Mesothelial cell of epicardium (in vitro differentiated cells): ENCODE measurements around the gene SPATA31C1. TPM values are rescaled to one million over a fixed set of nuclear protein-coding genes. Genes with fewer than 3 reads are reported as not detected.

Experiments
- DNase-seq, 2 experiments: peaks; one replicate each; pipeline ENCODE4 v3.0.0; 2021; ENCODE audit warnings: low spot score in 2 of 2; ENCODE audit not compliant: unreplicated experiment in 2 of 2
- H3K27ac Mint-ChIP-seq: 2 replicates; pipeline ENCODE4 v1.8.0; 2021; ENCODE audit warnings: mixed read lengths
- H3K27me3 Mint-ChIP-seq: 2 replicates; pipeline ENCODE4 v1.8.0; 2021; ENCODE audit warnings: low read depth, mixed read lengths
- H3K36me3 Mint-ChIP-seq: 2 replicates; pipeline ENCODE4 v1.8.0; 2021; ENCODE audit warnings: mixed read lengths
- H3K4me1 Mint-ChIP-seq: 2 replicates; pipeline ENCODE4 v1.8.0; 2021; ENCODE audit warnings: mixed read lengths
- H3K4me3 Mint-ChIP-seq: 2 replicates; pipeline ENCODE4 v1.8.0; 2021; ENCODE audit warnings: mild to moderate bottlenecking, moderate library complexity, mixed read lengths
- H3K9me3 Mint-ChIP-seq: 2 replicates; pipeline ENCODE4 v1.8.0; 2021; ENCODE audit warnings: mixed read lengths
- CTCF ChIP-seq: fragments of 200-600 bp; sonication (generic); IDR thresholded peaks from one replicate; pipeline ENCODE4 v1.5.0; 2021; ENCODE audit warnings: antibody characterized with exemption; ENCODE audit not compliant: unreplicated experiment
- total RNA-seq: library from RNA; stranded (reverse); gene quantifications from 3 replicates; pipeline ENCODE4 v1.2.1, GENCODE V29; 2021

SPATA31C1 gene
- total RNA-seq, 1 donor from 2014 or later: 0.13 TPM

GRCh38 chr9:87878989-87879511 lies 38.7 kb upstream of the SPATA31C1 start:
- DNase-seq: no peak
- Mint-ChIP-seq H3K4me3 (no peak overlapping the region), H3K36me3 (no peaks in the 10 kb centered on the region), H3K27ac (no peak overlapping the region), H3K4me1 (peaks cover 16% of the 10 kb centered on the region), H3K27me3 (no peaks in the 10 kb centered on the region), H3K9me3 (peaks cover 11% of the 10 kb centered on the region)
- TF ChIP-seq CTCF: no peak

DNA sequence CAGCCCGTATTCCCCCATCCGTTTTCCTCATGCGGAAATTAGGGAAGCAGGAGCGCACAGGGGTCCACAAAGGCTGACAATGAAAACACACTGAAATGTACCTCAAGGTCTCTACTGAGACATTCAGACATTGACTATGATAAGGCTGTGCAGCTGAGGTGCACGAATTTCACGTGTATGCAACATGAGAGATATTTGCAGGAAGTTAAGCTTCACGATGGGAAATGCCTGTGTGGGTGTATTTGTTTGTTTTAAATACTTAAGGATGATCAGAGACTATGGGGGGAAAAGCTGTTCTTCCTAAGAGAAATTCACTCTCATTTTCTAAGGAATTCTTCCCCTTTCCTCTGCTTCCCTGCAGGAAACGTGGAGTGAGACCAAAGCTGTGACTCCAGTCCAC lies 37.6 kb upstream of the SPATA31C1 start:
- H3K36me3 Mint-ChIP-seq: no peaks in the 10 kb centered on the region
- TF ChIP-seq CTCF: no peak
- DNase-seq: no peak
- peaks cover 8% of the 10 kb centered on the region for H3K4me1 Mint-ChIP-seq
- no peak overlapping the region for H3K27ac Mint-ChIP-seq
- H3K27me3 Mint-ChIP-seq: no peaks in the 10 kb centered on the region
- H3K4me3 Mint-ChIP-seq: no peak overlapping the region
- peaks cover 11% of the 10 kb centered on the region for H3K9me3 Mint-ChIP-seq

GRCh38 chr9:87880683-87881082 lies 37.1 kb upstream of the SPATA31C1 start:
- no peaks in the 10 kb centered on the region for H3K27me3 Mint-ChIP-seq
- peaks cover 6% of the 10 kb centered on the region for H3K4me1 Mint-ChIP-seq
- H3K36me3 Mint-ChIP-seq: no peaks in the 10 kb centered on the region
- no peak overlapping the region for H3K4me3 Mint-ChIP-seq
- no peak for TF ChIP-seq CTCF
- H3K9me3 Mint-ChIP-seq: peaks cover 11% of the 10 kb centered on the region
- H3K27ac Mint-ChIP-seq: no peak overlapping the region
- DNase-seq: no peak

- TF ChIP-seq CTCF: no peak
- peaks cover 8% of the 10 kb centered on the region for H3K9me3 Mint-ChIP-seq
- no peaks in the 10 kb centered on the region for H3K36me3 Mint-ChIP-seq
- no peak within 1 kb of the TSS for H3K4me3 Mint-ChIP-seq
- DNase-seq: no peak
- H3K4me1 Mint-ChIP-seq: peaks cover 2% of the 10 kb centered on the region
- H3K27ac Mint-ChIP-seq: no peak within 1 kb of the TSS
- no peaks in the 10 kb centered on the region for H3K27me3 Mint-ChIP-seq
Observed at GRCh38 chr9:87882627-87883026, 35.1 kb upstream of the SPATA31C1 start, which contains the start of gene SPATA31E1. Gene SPATA31E1, plus strand, starts transcription at chr9:87882877. Its CDS starts 15 bp downstream, at chr9:87882892.

DNA sequence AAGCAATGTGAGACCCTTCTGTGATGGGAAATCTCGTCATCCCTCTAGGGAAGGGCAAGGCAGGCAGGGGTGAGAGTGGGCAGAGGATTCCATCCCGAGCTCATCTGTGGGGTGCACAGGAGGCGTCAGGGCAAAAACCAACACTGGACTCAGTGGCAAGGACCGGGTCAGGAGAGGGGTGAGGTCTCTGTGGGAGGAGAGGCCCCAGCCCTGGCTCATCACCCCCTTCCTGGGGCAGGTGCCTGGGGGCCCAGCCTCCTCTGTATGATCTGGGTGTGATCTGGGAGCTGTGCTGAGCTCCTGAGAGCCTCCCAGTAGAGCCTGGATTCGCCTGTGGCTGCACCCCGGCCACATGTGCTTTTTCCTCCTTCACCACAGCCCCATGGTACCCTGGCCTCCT lies 34.5 kb upstream of the SPATA31C1 start:
- DNase-seq: no peak
- TF ChIP-seq CTCF: no peak

DNA sequence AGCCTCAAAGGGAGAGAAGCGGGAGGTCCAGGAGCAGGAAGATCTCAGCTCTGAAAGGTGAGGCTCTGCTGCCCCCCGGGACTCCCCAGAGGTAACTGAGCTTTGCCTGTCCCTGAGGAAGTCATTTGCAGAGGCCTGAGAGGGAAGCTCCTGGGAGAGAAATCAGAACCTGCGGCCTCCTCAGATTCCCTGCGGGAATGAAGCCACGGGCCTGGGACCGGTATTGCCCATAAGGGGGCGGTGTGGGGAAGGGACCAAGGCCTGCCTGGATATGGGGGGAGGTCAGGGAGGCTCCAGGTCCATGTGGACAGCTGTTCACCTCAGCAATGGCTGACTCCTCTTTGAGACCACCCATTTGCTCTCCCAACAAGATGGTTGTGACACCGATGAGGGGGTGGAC lies 33.8 kb upstream of the SPATA31C1 start:
- Mint-ChIP-seq H3K4me3 (no peak overlapping the region), H3K36me3 (no peaks in the 10 kb centered on the region), H3K4me1 (peaks cover 2% of the 10 kb centered on the region), H3K9me3 (no peaks in the 10 kb centered on the region), H3K27ac (no peak overlapping the region), H3K27me3 (no peaks in the 10 kb centered on the region)
- TF ChIP-seq CTCF: no peak
- no peak for DNase-seq

More for the DNA sequence above, 34.5 kb upstream of the SPATA31C1 start:
- H3K4me3 Mint-ChIP-seq: no peak overlapping the region
- no peak overlapping the region for H3K27ac Mint-ChIP-seq
- H3K27me3 Mint-ChIP-seq: no peaks in the 10 kb centered on the region
- H3K36me3 Mint-ChIP-seq: no peaks in the 10 kb centered on the region
- H3K9me3 Mint-ChIP-seq: peaks cover 5% of the 10 kb centered on the region
- H3K4me1 Mint-ChIP-seq: peaks cover 2% of the 10 kb centered on the region
